Upper lobe of right lung (tissue), 1 donor: ENCODE results near the gene ASTN1. TPM values are rescaled to one million over a fixed set of nuclear protein-coding genes. Genes with fewer than 3 reads are reported as not detected.

Experiments
- ATAC-seq: fragments of 200-7000 bp; cut with Tn5 transposase; one replicate; pipeline ENCODE4 v1.9.1; 2020; ENCODE audit warnings: mild to moderate bottlenecking, moderate library complexity
- DNase-seq: peaks from one replicate; pipeline ENCODE4 v3.0.0-alpha.2; 2020
- H3K27ac ChIP-seq: fragments of 200-600 bp; one replicate; pipeline ENCODE4 v1.8.0; 2022
- H3K27me3 ChIP-seq: fragments of 200-600 bp; one replicate; pipeline ENCODE4 v1.8.0; 2022; ENCODE audit warnings: mild to moderate bottlenecking
- H3K36me3 ChIP-seq: fragments of 200-600 bp; one replicate; pipeline ENCODE4 v1.8.0; 2022
- H3K4me1 ChIP-seq: fragments of 200-600 bp; one replicate; pipeline ENCODE4 v1.8.0; 2022
- H3K4me3 ChIP-seq: fragments of 200-600 bp; one replicate; pipeline ENCODE4 v1.8.0; 2022; ENCODE audit warnings: mild to moderate bottlenecking
- H3K9me3 ChIP-seq: fragments of 200-600 bp; one replicate; pipeline ENCODE4 v1.8.0; 2022
- CTCF ChIP-seq: fragments of 200-600 bp; IDR thresholded peaks from one replicate; pipeline ENCODE4 v1.8.0; 2022; ENCODE audit warnings: antibody characterized with exemption
- intact Hi-C: fragments of 100-400 bp; cut with DNase I; formaldehyde crosslinking; loops from one replicate; pipeline ENCODE4 v1.11.0; 2022
- total RNA-seq: library from RNA; stranded (reverse); fragmentation: NEBNext Ultra II Directional; extraction: Animal tissue kit (Norgen Biotek cat#: 25700); gene quantifications from one replicate; pipeline ENCODE4 v1.2.1, GENCODE V29; 2021
- donor health status: DM: no; HTN: yes; CAD: no; lungs with severe emphysema.

Gene ASTN1
- total RNA-seq, 1 donor from 2014 or later, result 0.20 TPM

- Histone ChIP-seq H3K36me3 (no peaks in the 10 kb centered on the region), H3K4me3 (no peak overlapping the region), H3K27ac (no peak overlapping the region), H3K27me3 (no peaks in the 10 kb centered on the region), H3K4me1 (no peaks in the 10 kb centered on the region), H3K9me3 (no peaks in the 10 kb centered on the region)
- intact Hi-C loops, result no loop called here
- no peak for DNase-seq
- no peak for ATAC-seq
- TF ChIP-seq CTCF, result no peak
These were observed 32.8 kb downstream of the ASTN1 start for GRCh38 chr1:177131723-177132122.

GRCh38 chr1:177130451-177130945, 34.0 kb downstream of the ASTN1 start:
- H3K27me3 ChIP-seq, result no peaks in the 10 kb centered on the region
- ATAC-seq (no peak), DNase-seq (no peak)
- intact Hi-C loops, result no loop called here
- TF ChIP-seq CTCF, result no peak
- H3K4me1 ChIP-seq, result no peaks in the 10 kb centered on the region
- no peak overlapping the region for H3K4me3 ChIP-seq
- no peak overlapping the region for H3K27ac ChIP-seq
- no peaks in the 10 kb centered on the region for H3K9me3 ChIP-seq
- no peaks in the 10 kb centered on the region for H3K36me3 ChIP-seq

DNA sequence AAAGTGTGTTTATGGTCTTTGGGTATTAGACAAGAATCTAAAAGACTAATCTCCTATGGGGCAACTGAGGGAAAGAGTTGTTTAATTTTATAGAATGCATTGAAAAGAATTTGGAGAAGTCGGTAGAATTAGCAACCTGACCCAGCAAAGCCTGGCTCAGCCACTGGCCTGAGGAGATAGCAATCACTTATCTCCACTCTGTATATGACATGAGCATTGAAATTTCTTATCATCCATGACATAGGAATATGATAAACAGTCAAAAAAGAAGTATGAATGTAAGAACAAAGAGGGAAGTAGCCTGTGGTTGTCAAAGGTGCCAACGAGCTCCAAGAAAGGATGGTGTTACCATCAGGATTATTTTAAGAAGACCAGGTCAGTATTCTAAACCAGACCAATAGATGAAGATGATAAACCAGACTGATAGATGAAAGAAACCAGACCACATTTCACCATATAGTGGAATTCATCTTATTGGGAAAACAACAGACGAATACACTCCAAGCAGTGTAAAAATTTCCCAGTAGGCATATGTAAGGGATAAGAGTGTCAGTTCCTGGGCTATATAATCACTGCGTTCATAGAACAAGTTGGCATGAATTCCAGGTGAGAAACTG, 35.7 kb downstream of the ASTN1 start:
- intact Hi-C loops, result no loop called here
- no peak overlapping the region for H3K4me3 ChIP-seq
- no peaks in the 10 kb centered on the region for H3K27me3 ChIP-seq
- TF ChIP-seq CTCF, result no peak
- H3K36me3 ChIP-seq, result no peaks in the 10 kb centered on the region
- DNase-seq (no peak), ATAC-seq (no peak)
- H3K27ac ChIP-seq, result no peak overlapping the region
- no peaks in the 10 kb centered on the region for H3K4me1 ChIP-seq
- no peaks in the 10 kb centered on the region for H3K9me3 ChIP-seq

DNA sequence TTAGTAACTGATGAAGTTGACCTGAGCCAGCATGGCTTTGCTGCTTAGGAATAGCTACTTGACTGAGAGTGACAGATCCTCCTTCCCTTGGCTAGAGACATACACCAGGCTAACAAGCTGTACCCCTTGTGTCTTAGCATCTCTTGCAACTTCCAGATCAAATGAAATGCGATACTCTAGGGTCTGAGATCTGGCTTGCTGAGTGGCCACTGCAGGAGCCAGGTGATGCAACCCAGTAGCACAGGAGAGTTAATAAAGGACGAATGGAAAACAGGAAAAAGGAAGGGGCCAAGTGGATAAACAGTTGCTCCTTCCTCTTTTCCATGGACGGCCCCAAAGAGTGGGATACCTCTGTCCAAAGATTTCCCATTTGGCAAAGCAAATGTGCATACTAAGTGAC, 38.2 kb downstream of the ASTN1 start:
- intact Hi-C loops, result no loop called here
- Histone ChIP-seq H3K9me3 (no peaks in the 10 kb centered on the region), H3K4me3 (no peak overlapping the region), H3K36me3 (no peaks in the 10 kb centered on the region), H3K4me1 (no peaks in the 10 kb centered on the region), H3K27ac (no peak overlapping the region), H3K27me3 (no peaks in the 10 kb centered on the region)
- ATAC-seq (no peak), DNase-seq (no peak)
- TF ChIP-seq CTCF, result no peak

- H3K36me3 ChIP-seq, result no peaks in the 10 kb centered on the region
- intact Hi-C loops, result no loop called here
- no peaks in the 10 kb centered on the region for H3K27me3 ChIP-seq
- TF ChIP-seq CTCF, result no peak
- no peaks in the 10 kb centered on the region for H3K4me1 ChIP-seq
- no peak overlapping the region for H3K4me3 ChIP-seq
- ATAC-seq (no peak), DNase-seq (no peak)
- no peaks in the 10 kb centered on the region for H3K9me3 ChIP-seq
- no peak overlapping the region for H3K27ac ChIP-seq
These were observed 39.8 kb downstream of the ASTN1 start for GRCh38 chr1:177124577-177125278.
